B cell (primary cell): Measurements from ENCODE around the gene PEX7.

ENCODE experiments used
- CTCF ChIP-seq: fragments of 200-600 bp; IDR thresholded peaks from one replicate; pipeline ENCODE4 v1.8.0; 2022; ENCODE audit warnings: antibody characterized with exemption, mild to moderate bottlenecking
- EZH2 ChIP-seq: IDR thresholded peaks from 2 replicates; pipeline ENCODE4 v1.6.1; 2012; ENCODE audit warnings: borderline replicate concordance, low read depth, mild to moderate bottlenecking, moderate library complexity, low read length; ENCODE audit not compliant: insufficient read depth, poor library complexity, severe bottlenecking

DNA sequence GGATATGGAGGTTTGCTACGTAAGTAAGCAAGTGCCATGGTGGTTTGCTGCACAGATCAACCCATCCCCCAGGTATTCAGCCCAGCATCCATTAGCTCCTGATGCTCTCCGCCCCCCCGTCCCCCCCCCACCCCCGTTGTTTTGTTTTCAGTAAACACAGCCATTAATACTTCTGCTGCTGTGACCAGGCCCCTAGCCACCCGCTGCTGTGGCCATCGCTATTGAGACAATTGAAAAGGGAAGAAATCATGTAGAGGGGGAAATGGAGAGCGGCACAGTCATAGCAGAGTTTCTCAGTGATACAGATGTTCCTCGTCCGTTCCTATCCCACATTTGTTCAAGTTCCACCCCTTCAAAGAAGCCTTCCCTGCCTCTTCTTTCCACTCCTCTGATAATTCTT lies 124.6 kb downstream of the PEX7 start:
- TF ChIP-seq EZH2 (no peak), CTCF (no peak)
